LNCAP (cell line): ENCODE results near the gene IPO13.

ENCODE experiments used
- TF ChIP-seq, protein P1 (sequence below): fragments of 450-650 bp; IDR thresholded peaks from 2 replicates; pipeline ENCODE4 v1.5.1; 2017; ENCODE audit warnings: mild to moderate bottlenecking

Gene IPO13

DNA sequence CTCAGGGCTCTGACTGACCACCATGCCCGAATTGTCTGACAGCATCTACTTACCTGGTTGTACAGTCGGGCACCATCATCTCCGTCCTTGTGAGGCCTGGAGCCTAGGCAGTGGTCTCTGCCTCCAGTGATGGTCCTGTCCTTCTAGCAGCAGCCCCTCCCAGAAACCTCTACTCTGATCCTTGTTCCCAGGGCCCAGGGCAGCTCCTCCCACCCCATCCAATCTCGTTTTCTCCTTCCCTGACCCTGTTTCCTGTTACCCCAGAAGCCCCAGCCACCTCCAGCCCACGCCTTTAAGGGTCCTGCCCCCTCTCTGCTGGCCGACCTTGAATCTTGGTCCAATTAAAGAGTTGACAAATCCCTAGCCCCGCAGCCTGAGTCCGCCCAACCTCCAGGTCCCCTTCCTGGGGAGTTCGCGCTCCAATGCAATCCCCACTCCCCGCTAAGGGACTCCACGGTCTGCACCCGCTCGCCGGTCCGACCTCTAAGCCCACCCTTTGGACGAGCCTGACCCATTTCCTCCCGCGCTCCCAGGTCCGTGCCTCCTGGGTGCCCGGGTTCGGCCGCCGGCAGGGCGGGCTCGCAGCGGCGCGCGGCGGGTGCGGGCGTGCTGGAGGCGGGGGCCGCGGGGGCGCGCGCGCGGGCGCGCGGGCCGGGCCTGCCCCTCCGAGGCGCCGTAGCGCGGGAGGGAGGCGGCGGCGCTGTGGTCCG lies 32.0 kb downstream of the IPO13 start, which contains the start of gene B4GALT2:
Gene B4GALT2 (plus strand): TSS at position 660 of the 710 bp plus-strand sequence. CDS start 1,951 bp downstream, outside the sequence.
- TF ChIP-seq, protein P1, sequence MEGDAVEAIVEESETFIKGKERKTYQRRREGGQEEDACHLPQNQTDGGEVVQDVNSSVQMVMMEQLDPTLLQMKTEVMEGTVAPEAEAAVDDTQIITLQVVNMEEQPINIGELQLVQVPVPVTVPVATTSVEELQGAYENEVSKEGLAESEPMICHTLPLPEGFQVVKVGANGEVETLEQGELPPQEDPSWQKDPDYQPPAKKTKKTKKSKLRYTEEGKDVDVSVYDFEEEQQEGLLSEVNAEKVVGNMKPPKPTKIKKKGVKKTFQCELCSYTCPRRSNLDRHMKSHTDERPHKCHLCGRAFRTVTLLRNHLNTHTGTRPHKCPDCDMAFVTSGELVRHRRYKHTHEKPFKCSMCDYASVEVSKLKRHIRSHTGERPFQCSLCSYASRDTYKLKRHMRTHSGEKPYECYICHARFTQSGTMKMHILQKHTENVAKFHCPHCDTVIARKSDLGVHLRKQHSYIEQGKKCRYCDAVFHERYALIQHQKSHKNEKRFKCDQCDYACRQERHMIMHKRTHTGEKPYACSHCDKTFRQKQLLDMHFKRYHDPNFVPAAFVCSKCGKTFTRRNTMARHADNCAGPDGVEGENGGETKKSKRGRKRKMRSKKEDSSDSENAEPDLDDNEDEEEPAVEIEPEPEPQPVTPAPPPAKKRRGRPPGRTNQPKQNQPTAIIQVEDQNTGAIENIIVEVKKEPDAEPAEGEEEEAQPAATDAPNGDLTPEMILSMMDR: no peak

GRCh38 chr1:43979261-43979527 lies 32.4 kb downstream of the IPO13 start:
- TF ChIP-seq, protein P1: no peak

- TF ChIP-seq, protein P1: no peak
These were observed 32.9 kb downstream of the IPO13 start for GRCh38 chr1:43979528-43980254.

DNA sequence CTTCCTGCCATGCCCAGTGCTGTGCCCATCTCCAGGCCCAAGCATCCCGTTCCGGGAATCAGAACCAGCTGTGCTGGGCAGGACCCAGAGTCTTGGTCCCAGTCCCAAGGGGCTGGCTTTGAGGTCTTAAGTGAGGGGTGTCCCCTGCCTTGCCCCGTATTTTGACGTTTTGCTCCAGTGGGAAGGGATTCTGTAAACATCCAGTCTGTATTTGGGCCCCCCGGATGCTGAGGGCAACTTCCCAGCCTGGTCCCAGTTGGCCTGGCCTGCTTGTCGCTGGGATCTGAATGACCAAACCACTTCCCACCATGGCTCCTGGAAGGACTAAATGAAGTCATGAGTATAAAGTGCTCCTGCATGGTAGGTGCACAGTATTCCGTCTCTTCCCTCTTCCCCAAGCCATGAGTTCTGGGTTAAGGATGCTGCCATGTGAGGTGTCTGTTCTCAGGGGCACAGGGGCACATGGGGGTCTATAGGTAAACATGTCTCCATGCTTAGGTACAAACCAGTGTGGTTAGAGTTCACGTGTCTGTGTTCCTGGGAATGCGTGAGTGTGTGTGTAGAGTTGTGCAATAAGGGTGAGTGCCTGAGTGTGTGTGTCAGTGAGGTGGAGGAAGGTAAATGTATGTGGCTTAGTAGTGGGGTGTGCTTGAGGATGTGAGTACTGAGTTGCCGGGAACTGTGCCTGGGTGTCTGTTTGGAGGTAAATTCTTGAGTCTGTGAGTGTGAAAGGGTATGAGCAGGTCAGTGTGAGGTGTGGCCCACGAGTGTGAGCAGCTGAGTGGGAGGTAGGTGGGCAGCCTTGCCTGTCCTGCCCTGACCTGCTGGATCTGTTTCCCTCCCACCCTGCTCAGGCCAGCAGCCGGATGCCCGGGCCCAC lies 33.7 kb downstream of the IPO13 start:
- TF ChIP-seq, protein P1: no peak

DNA sequence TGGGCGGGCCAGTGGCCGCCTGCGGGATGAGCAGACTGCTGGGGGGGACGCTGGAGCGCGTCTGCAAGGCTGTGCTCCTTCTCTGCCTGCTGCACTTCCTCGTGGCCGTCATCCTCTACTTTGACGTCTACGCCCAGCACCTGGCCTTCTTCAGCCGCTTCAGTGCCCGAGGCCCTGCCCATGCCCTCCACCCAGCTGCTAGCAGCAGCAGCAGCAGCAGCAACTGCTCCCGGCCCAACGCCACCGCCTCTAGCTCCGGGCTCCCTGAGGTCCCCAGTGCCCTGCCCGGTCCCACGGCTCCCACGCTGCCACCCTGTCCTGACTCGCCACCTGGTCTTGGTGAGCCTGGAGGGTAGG lies 34.4 kb downstream of the IPO13 start:
- TF ChIP-seq, protein P1: no peak

GRCh38 chr1:43981636-43982035 lies 34.9 kb downstream of the IPO13 start:
- TF ChIP-seq, protein P1: no peak

GRCh38 chr1:43982241-43982640 lies 35.5 kb downstream of the IPO13 start:
- TF ChIP-seq, protein P1: no peak
